ENCODE measurements around the gene TTC16.

TTC16 gene

GRCh38 chr9:127734247-127734746, 18.4 kb downstream of the TTC16 start:
- DNase-seq (ENCODE audit: low read depth, low spot score), result no peak
- peak overlapping the region; percentile 70 for H3K4me3 ChIP-seq (ENCODE audit: low read length)

DNA sequence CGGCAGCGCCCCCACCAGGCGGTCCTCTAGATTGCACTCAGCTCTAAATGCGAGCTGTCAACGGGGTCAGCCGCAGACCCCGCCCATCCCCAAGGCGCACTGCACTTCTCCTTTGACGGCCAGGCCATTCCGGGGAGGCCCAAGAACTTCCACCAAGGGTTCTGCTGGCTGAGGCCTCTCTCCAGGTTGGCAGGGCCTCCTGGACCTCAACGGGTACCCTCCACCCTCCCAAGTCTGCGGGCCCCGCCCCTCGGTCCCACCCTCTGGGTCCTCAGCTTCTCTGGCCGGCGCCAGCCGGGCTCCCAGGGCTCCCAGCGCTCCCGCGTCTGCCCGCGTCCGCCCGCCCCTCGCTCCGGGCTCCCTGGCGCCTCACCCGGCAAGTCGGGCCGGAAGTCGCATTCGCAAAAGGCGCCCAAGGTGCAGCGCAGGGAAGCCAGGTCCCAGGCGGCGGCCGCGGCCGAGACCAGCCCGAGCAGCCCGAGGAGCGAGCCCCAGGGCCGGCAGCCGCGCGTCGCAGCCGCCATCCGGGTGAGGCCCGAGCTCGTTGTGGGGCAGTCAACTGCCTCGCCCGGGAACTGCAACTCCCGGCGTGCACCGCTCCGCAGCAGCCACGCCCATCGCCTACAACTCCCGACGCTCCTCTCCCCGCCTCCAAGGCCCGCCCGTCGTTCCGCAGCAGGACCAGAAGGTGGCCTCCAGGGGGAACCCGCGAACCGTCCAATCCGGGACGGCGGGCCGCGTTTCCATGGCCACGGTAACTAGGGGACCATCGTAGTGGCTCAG, 19.1 kb downstream of the TTC16 start, which contains the start of gene TOR2A:
TOR2A (minus strand) TSS at position 548 of the 783 bp plus-strand sequence; CDS start at position 524, 24 bp downstream.
- H3K4me3 ChIP-seq (ENCODE audit: low read length), result peak within 1 kb of the TSS; percentile 70
- DNase-seq (ENCODE audit: low read depth, low spot score), result peak; percentile 95

DNA sequence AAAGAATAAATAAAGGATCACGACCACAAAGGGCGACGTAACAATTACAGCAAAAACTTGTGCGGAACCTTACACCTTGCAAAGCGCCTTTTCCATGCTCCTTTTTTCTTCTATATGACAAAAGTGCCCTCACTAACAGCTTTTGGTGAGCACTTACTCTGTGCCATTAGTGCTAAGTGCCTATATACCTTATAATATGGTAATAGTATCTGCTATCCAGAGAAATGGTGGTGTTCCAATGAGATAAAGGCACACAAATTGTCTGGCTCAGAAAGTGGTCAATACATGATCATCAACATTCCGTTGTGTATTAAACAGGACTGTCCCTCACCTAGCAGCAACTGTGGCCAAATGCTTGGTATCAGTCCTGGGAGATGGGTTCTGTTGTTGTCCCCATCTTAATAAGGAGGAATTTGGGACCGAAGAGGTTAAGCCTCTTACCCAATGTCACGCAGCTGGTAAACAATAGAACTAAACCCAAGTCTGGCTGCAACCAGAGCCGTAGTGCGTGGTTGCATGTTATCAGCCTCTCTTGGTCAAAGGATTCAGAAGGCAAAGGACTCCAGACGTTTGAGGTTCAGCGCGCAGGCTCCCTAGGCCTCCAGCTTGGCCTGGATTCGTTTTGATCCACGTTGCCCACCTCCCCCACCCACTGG, 19.8 kb downstream of the TTC16 start:
- H3K4me3 ChIP-seq (ENCODE audit: low read length), result peak overlapping the region; percentile 41
- DNase-seq (ENCODE audit: low read depth, low spot score), result no peak

GRCh38 chr9:127738666-127739065, 22.8 kb downstream of the TTC16 start:
- DNase-seq (ENCODE audit: low read depth, low spot score), result no peak
- H3K4me3 ChIP-seq (ENCODE audit: low read length), result no peak overlapping the region

DNA sequence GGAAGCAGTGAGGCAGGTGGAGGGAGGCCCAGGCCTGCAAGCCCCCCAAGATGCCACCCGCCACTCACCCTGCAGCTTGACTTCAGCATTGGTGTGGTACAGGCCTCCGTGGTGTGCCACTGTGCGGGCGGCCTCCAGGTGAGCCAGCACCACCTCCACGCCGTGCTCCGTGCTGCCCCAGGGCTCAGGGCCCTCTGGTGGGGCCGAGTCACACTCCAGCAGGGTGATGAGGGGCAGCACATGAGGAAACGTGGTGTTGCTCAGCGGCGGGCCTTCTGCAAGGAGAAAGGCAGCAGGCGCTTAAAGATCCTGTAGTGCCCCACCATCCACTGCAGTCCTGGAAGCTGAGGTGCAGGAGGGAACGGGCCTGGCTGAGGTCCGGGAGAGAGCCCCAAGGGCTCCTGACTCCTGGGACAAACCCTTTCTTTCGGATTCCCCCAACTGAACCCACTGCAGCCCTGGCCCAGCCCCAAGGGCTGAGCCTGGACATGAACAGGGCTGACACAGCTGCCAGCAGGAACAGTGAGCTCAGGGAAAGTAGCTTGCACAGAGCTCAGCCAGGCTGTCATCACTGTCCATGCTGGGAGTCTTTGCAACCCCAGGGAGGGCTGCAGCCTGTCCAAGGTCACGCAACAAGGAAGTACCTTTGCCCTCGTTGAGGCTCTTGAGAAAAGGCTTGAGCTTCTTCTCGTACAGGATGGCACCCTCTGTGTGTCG, 23.9 kb downstream of the TTC16 start:
- no peak for DNase-seq (ENCODE audit: low read depth, low spot score)
- no peak overlapping the region for H3K4me3 ChIP-seq (ENCODE audit: low read length)

DNA sequence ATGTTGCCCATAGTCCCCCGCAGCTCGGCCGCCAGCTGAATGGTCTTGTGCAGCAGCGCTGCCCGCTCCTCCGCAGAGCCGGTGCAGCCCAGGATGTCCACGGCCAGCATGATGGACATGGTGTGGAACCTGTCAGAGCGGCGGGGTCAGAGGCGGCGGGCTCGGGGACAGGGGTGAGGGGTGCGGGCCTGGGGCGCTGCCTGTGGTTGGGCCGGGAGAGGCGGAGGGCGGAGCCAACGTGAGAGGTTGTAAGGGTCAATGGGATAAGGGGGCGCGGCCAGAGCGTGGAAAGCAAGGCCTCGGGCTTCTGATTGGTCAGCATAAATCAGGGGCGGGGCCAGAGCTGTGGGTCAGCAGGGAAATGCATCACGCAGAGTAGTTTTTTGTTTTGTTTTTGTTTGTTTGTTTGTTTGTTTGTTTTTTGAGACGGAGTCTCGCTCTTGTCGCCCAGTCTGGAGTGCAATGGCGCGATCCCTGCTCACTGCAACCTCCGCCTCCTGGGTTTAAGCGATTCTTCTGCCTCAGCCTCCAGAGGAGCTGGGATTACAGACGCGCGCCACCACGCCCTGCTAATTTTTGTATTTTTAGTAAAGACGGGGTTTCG, 26.1 kb downstream of the TTC16 start:
- DNase-seq (ENCODE audit: low read depth, low spot score), result no peak
- H3K4me3 ChIP-seq (ENCODE audit: low read length), result no peak overlapping the region

DNA sequence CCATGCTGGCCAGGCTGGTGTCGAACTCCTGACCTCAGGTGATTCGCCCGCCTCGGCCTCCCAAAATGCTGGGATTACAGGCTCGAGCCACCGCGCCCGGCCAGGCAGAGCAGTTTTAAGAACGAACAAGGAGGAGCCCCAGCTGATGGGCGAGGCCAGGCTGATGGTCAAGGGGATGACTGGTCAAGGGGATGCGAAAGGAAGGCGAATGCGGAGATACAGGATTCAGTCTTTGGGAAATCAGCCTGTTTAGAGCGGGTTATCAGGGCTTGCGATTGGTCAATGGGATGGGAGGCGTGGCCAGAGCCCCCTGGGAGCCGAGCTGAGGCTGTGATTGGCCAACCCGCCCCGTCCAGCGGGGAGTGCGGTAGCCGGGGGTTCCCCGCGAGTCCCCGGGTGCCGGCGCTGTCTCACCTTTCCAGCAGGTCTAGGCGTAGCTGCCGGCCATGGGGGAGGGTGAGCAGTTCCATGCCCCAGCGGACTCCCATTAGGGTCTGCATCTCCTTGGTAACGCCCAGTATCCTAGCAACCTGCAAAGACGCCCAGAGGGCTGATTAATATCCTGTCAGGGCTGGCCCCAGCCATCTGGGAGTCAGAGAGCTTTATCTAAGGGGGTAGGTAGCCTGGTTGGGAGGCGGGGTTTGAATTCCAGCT, 26.7 kb downstream of the TTC16 start:
- no peak overlapping the region for H3K4me3 ChIP-seq (ENCODE audit: low read length)
- DNase-seq (ENCODE audit: low read depth, low spot score), result no peak

DNA sequence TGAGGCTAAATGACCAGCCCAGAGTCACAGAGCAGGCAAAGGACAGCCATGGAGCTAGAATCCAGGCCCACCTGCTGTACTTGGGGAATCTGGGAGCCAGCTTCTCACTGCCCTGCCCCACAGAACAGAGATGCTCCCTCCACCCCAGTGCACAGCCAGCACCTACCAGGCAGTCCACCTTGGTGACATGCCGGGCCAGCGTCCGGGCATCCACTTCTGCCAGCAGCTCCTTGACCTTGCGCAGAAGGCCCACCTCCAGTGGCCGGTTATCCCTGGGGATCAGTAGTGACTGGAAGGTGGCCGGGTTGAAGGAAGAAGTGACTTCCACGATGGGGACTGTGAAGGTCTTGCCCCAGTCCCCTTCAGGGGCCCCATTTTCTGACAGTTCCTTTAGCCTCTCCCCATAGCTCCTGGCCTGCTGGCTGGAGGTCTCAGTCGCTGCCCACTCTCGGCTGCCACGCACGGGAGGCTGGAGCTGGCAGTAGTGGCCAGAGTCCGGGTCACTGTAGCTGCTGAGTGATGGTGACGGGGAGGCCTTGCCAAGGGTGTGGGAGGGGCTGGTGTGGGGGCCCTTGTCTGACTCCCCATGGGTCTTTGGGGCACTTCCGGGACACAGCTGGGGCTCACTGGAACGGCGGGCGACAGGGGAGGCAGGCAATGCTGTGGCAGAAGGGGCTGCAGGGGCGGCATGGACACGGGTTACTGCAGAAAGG, 28.7 kb downstream of the TTC16 start:
- DNase-seq (ENCODE audit: low read depth, low spot score), result no peak
- no peak overlapping the region for H3K4me3 ChIP-seq (ENCODE audit: low read length)

DNA sequence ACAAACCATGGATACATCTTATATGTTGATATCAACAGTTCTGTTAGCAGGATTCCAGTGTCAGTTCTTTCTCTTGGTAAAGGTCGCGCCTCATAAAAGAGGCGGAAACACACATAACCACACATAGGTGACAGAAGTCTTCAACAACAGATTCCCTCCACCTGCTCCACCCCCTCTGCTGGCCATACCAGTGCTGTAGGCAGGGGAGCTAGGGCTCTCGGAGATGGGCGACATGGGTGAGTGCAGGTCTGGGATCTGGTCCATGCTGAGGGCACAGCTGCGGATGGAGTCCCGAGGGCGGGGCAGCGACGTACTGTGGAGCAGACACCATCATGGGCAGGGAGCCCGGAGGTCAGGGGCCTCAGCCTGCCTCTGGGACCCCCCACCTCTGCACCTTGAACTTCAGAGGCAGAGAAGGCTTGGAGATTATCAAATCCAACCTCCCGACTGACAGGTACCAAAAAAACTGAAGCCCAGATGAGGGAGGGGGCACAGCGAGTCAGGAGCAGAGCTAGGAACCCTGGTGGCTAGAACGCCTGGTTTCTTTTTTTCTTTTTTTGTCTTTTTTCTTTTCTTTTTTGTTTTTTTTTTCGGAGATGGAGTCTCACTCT, 31.2 kb downstream of the TTC16 start:
- 0 out of 2 replicates have a peak overlapping the region, but pooled peaks have one; percentile 5 for H3K4me3 ChIP-seq (ENCODE audit: low read length)
- peak; percentile 79 for DNase-seq (ENCODE audit: low read depth, low spot score)

- no peak overlapping the region for H3K4me3 ChIP-seq (ENCODE audit: low read length)
- DNase-seq (ENCODE audit: low read depth, low spot score), result no peak
Measured at GRCh38 chr9:127749090-127749787, 33.4 kb downstream of the TTC16 start.

DNA sequence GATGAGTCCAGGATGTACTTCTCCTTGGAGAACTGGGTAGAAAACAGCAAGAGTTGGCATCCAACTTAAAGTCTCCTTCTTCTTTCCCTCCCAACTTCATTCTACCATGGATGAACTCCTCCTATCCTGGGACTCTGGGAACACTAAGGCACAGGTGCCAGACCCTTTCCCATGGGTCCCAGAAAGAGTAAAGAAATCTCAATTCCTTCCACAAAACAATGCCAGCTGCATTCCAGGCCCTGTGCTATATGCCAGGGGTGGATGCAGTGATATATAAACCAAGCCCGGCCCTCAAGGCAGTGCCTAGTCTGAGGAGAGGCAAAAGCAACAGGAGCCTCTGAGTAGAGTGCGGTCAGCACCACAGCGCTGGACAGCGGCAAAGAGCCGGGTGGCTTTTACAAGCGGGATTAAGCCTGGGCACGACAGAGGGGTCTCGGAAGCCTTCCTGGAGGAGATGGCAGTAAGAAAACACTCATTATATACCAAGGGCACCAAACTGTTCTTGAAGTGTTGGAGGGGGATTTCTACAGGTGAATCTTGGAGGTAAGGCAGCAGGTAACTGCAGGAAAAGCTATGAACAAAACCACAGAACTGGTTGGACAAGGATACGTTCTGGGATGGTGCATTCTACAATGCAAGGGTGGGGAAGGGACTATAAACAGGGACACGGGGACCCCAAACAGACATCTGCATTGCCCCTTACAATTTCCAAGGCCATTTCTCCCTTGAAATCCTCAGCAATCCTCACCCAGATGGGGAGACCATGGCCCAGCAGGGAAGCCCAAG, 35.6 kb downstream of the TTC16 start:
- DNase-seq (ENCODE audit: low read depth, low spot score), result no peak
- no peak overlapping the region for H3K4me3 ChIP-seq (ENCODE audit: low read length)

DNA sequence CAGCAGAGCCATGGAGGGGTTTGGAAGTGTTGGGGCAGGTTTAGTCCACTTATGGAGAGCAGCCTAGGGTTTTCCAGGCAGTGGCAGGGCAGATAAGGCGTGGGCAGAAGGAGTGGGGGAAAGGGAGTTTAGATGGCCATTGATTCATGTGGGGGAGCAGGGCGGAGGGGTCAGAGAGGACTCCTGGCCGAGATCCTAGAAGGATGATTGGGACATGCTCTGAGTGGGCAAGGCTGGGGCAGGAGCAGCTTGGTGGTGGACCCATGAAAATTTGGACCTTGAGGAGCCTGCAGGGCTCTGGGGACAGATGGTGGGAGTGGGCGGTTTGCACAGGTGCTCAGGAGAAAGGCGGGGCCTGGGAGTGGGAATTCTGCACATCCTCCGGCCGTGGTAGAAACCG, 37.3 kb downstream of the TTC16 start:
- no peak overlapping the region for H3K4me3 ChIP-seq (ENCODE audit: low read length)
- no peak for DNase-seq (ENCODE audit: low read depth, low spot score)

GRCh38 chr9:127753622-127754021, 37.7 kb downstream of the TTC16 start:
- no peak for DNase-seq (ENCODE audit: low read depth, low spot score)
- H3K4me3 ChIP-seq (ENCODE audit: low read length), result no peak overlapping the region

DNA sequence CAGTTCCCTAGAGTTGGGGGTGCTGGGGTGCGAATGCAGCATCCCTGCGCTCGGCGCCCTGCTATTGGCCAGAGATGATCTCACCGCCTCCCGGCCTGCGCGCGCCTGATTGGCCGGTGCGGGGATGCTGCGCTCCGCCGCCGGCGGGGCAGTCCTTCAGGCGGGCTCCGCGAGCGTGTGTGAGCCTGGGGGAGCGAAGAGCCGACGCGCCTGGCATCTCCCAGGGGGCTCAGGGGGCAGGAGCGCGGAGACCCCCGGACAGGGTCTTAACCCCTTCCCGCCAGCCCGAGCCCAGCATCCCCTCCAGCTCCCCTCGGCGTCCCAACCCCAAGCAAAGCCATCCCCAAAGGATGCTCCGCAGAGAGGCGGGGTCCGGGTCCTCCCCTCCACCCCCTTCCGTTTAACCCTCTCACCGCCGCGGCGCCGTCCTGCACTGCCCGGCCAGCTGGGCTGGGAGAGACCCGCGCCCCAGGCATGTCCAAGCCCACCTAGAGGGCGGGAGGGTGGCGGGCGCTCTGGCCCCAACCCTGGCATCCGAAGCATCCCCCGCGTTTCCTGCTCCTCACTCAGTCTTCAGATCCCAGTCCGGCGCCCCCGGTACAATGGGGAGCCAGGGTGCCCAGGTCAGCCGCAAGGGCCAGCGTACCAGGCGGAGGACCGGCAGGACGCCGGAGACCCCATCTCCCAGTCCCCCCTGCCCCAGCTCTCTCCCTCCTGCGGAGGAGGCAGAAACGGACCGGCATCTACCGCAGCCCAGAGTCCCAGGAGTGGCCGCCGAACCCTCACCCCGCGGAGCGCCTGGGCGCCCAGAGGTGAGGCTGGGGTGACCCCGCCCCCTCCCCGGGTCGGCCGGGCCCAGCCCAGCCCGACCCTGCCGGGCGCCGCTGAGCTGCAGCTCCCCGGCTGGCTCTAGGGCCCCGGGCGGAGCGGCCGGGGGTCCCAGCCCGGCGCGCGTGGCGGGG, 38.5 kb downstream of the TTC16 start:
- DNase-seq (ENCODE audit: low read depth, low spot score), result no peak

More for the DNA sequence above, 38.5 kb downstream of the TTC16 start:
- no peak overlapping the region for H3K4me3 ChIP-seq (ENCODE audit: low read length)
